GM19025 (cell line): ENCODE measurements around the gene SFRP5.

ENCODE experiments used
- ATAC-seq: cut with Tn5 transposase; IDR thresholded peaks from one replicate; pipeline ENCODE4 v1.9.1; 2021; ENCODE audit warnings: mild to moderate bottlenecking, low read depth, moderate library complexity; ENCODE audit not compliant: unreplicated experiment

The SFRP5 gene

GRCh38 chr10:97743169-97743943 lies 28.4 kb downstream of the SFRP5 start:
- no peak for ATAC-seq

GRCh38 chr10:97740613-97741012 lies 31.2 kb downstream of the SFRP5 start:
- ATAC-seq: no peak

- ATAC-seq: no peak
Observed at GRCh38 chr10:97738616-97739015, 33.2 kb downstream of the SFRP5 start.

- peak; percentile 13 for ATAC-seq
Observed at GRCh38 chr10:97737770-97738265, 34.0 kb downstream of the SFRP5 start.

- peak; percentile 82 for ATAC-seq
Observed at GRCh38 chr10:97736902-97737769, 34.7 kb downstream of the SFRP5 start, which contains the start of gene ZFYVE27. TSS of gene ZFYVE27 (plus strand) at chr10:97737128. CDS start at chr10:97738478, 1,350 bp downstream.

- peak; percentile 11 for ATAC-seq
Observed at GRCh38 chr10:97736403-97736901, 35.3 kb downstream of the SFRP5 start.

GRCh38 chr10:97734021-97734420 lies 37.8 kb downstream of the SFRP5 start:
- no peak for ATAC-seq

- no peak for ATAC-seq
Observed at GRCh38 chr10:97733256-97733655, 38.5 kb downstream of the SFRP5 start.

GRCh38 chr10:97732052-97732359 lies 39.8 kb downstream of the SFRP5 start:
- ATAC-seq: no peak

- ATAC-seq: no peak
Observed at GRCh38 chr10:97731346-97732051, 40.3 kb downstream of the SFRP5 start.

- no peak for ATAC-seq
Observed at GRCh38 chr10:97729014-97729413, 42.8 kb downstream of the SFRP5 start.

- ATAC-seq: no peak
Observed at GRCh38 chr10:97726636-97727178, 45.1 kb downstream of the SFRP5 start.

- ATAC-seq: no peak
Observed at GRCh38 chr10:97724341-97724941, 47.4 kb downstream of the SFRP5 start.

GRCh38 chr10:97723001-97723400 lies 48.8 kb downstream of the SFRP5 start:
- no peak for ATAC-seq

- no peak for ATAC-seq
Observed at GRCh38 chr10:97721871-97722780, 49.7 kb downstream of the SFRP5 start.

GRCh38 chr10:97719602-97720001 lies 52.2 kb downstream of the SFRP5 start:
- ATAC-seq: no peak

- ATAC-seq: no peak
Observed at GRCh38 chr10:97718659-97719142, 53.1 kb downstream of the SFRP5 start.

GRCh38 chr10:97718178-97718577 lies 53.6 kb downstream of the SFRP5 start:
- ATAC-seq: no peak

GRCh38 chr10:97717627-97718026 lies 54.2 kb downstream of the SFRP5 start:
- no peak for ATAC-seq
